HG03159 (cell line): ENCODE results near the gene TNFRSF1A.

Experiments
- ATAC-seq: cut with Tn5 transposase; IDR thresholded peaks from one replicate; pipeline ENCODE4 v1.9.1; 2021; ENCODE audit warnings: mild to moderate bottlenecking, moderate library complexity; ENCODE audit not compliant: unreplicated experiment

The TNFRSF1A gene

GRCh38 chr12:6374786-6375160 lies 32.9 kb upstream of the TNFRSF1A start:
- ATAC-seq, result no peak

GRCh38 chr12:6374028-6374785 lies 32.3 kb upstream of the TNFRSF1A start:
- ATAC-seq, result no peak

GRCh38 chr12:6373022-6373787 lies 31.3 kb upstream of the TNFRSF1A start:
- no peak for ATAC-seq

- ATAC-seq, result no peak
Measured at GRCh38 chr12:6372403-6373003, 30.6 kb upstream of the TNFRSF1A start.

GRCh38 chr12:6370994-6371754 lies 29.3 kb upstream of the TNFRSF1A start:
- ATAC-seq, result no peak

- no peak for ATAC-seq
Measured at GRCh38 chr12:6370576-6370935, 28.7 kb upstream of the TNFRSF1A start.

- no peak for ATAC-seq
Measured at GRCh38 chr12:6369916-6370575, 28.2 kb upstream of the TNFRSF1A start.

GRCh38 chr12:6368906-6369525 lies 27.1 kb upstream of the TNFRSF1A start:
- no peak for ATAC-seq

- no peak for ATAC-seq
Measured at GRCh38 chr12:6367969-6368892, 26.4 kb upstream of the TNFRSF1A start.

- ATAC-seq, result no peak
Measured at GRCh38 chr12:6367065-6367968, 25.4 kb upstream of the TNFRSF1A start.

- no peak for ATAC-seq
Measured at GRCh38 chr12:6364044-6364374, 22.1 kb upstream of the TNFRSF1A start.

GRCh38 chr12:6363330-6364043 lies 21.6 kb upstream of the TNFRSF1A start:
- no peak for ATAC-seq

GRCh38 chr12:6363010-6363329 lies 21.1 kb upstream of the TNFRSF1A start:
- ATAC-seq, result no peak

- ATAC-seq, result no peak
Measured at GRCh38 chr12:6362403-6362802, 20.5 kb upstream of the TNFRSF1A start.

GRCh38 chr12:6361834-6362233 lies 20.0 kb upstream of the TNFRSF1A start:
- no peak for ATAC-seq

GRCh38 chr12:6360578-6361490 lies 19.0 kb upstream of the TNFRSF1A start:
- no peak for ATAC-seq

- ATAC-seq, result no peak
Measured at GRCh38 chr12:6360080-6360571, 18.2 kb upstream of the TNFRSF1A start.
